H1 (cell line): ENCODE results near the gene RAB5B. TPM values are rescaled to one million over a fixed set of nuclear protein-coding genes. Genes with fewer than 3 reads are reported as not detected.
"Not testable (repeated sequence)": the region's sequence is repeated elsewhere in the genome, so short reads cannot be mapped to it uniquely, and the experiment has no call there.

Experiments
- CTCF ChIA-PET: fragments of 300-600 bp; sonication (Branson Sonifier 250); formaldehyde crosslinking; loops from one replicate; lab custom pipeline; 2021; ENCODE audit not compliant: partially characterized antibody; lab: Charles Lee
- POLR2A ChIA-PET: fragments of 300-600 bp; sonication (Branson Sonifier 250); formaldehyde crosslinking; loops from one replicate; lab custom pipeline; 2021; ENCODE audit warnings: inconsistent platforms; ENCODE audit not compliant: partially characterized antibody; lab: Charles Lee
- DNase-seq, 2 experiments: peaks; one replicate each; pipeline versions ENCODE4 v3.0.0 to v3.0.0-alpha.2; 2010 to 2022; ENCODE audit warnings: low spot score in 2 of 2, low read depth in 1 of 2, mixed read lengths in 1 of 2
- FAIRE-seq: peaks from 2 replicates; lab custom pipeline; 2011; peaks lifted over from hg19 to GRCh38; lab: Jason Lieb, UNC
- H2AFZ ChIP-seq: 2 replicates; pipeline ENCODE4 v1.8.1; 2012; ENCODE audit warnings: low read length, inconsistent platforms
- H2AK5ac ChIP-seq: 2 replicates; pipeline ENCODE4 v1.6.1; 2013; ENCODE audit warnings: low read depth, low read length
- H2BK120ac ChIP-seq: replicated peaks from 2 replicates; pipeline ENCODE3; 2013; ENCODE audit warnings: low read depth, low read length, inconsistent platforms
- H2BK12ac ChIP-seq: 2 replicates; pipeline ENCODE4 v1.6.1; 2013; ENCODE audit warnings: low read depth, low read length
- H2BK15ac ChIP-seq: 2 replicates; pipeline ENCODE4 v1.6.1; 2013; ENCODE audit warnings: low read length
- H2BK20ac ChIP-seq: 2 replicates; pipeline ENCODE4 v1.6.1; 2013; ENCODE audit warnings: low read length
- H2BK5ac ChIP-seq: 2 replicates; pipeline ENCODE4 v1.6.1; 2013; ENCODE audit warnings: low read depth, low read length
- H3K14ac ChIP-seq: 2 replicates; pipeline ENCODE4 v1.6.1; 2013; ENCODE audit warnings: inconsistent platforms; ENCODE audit not compliant: insufficient read length
- H3K18ac ChIP-seq: 2 replicates; pipeline ENCODE4 v1.6.1; 2013; ENCODE audit warnings: low read length; ENCODE audit errors: extremely low read depth
- H3K23ac ChIP-seq: 2 replicates; pipeline ENCODE4 v1.6.1; 2013; ENCODE audit warnings: inconsistent platforms; ENCODE audit not compliant: insufficient read length
- H3K23me2 ChIP-seq: 2 replicates; pipeline ENCODE4 v1.6.1; 2013; ENCODE audit warnings: low read depth, low read length
- H3K27ac ChIP-seq: 2 replicates; pipeline ENCODE4 v1.6.1; 2011; ENCODE audit warnings: low read depth, low read length, inconsistent platforms
- H3K27me3 ChIP-seq, 4 experiments: replicated peaks in 1 of 4; 1 replicate in 1 of 4; 2 replicates in 3 of 4; pipeline versions ENCODE4 v1.6.1 to v1.8.1; 2011 to 2013; ENCODE audit warnings: low read length in 3 of 4, mild to moderate bottlenecking in 3 of 4, inconsistent platforms in 2 of 4, mixed read lengths in 2 of 4, moderate library complexity in 1 of 4; ENCODE audit not compliant: control insufficient read depth in 3 of 4, insufficient read depth in 3 of 4; ENCODE audit errors: extremely low read depth in 1 of 4
- H3K36me3 ChIP-seq, 4 experiments: 2 replicates each; pipeline versions ENCODE4 v1.6.1 to v1.8.1; 2011 to 2013; ENCODE audit warnings: mild to moderate bottlenecking in 4 of 4, low read length in 3 of 4, moderate library complexity in 2 of 4, control low read depth in 1 of 4, inconsistent platforms in 1 of 4; ENCODE audit not compliant: insufficient read depth in 4 of 4, control insufficient read depth in 2 of 4
- H3K4ac ChIP-seq: replicated peaks from 2 replicates; pipeline ENCODE3; 2013; ENCODE audit warnings: low read length, low read depth, mixed read lengths, inconsistent platforms; ENCODE audit not compliant: insufficient read length
- H3K4me1 ChIP-seq, 4 experiments: replicated peaks in 1 of 4; 1 replicate in 1 of 4; 2 replicates in 3 of 4; pipeline versions ENCODE4 v1.6.1 to v1.8.1; 2011 to 2013; ENCODE audit warnings: low read length in 3 of 4, inconsistent platforms in 2 of 4, mixed read lengths in 1 of 4; ENCODE audit not compliant: insufficient read depth in 4 of 4, control insufficient read depth in 3 of 4
- H3K4me2 ChIP-seq, 2 experiments: 2 replicates each; pipeline versions ENCODE4 v1.6.1 to v1.8.1; 2011 to 2013; ENCODE audit warnings: low read depth in 2 of 2, low read length in 2 of 2, control low read depth in 1 of 2, inconsistent platforms in 1 of 2, mild to moderate bottlenecking in 1 of 2; ENCODE audit not compliant: insufficient read depth in 1 of 2
- H3K4me3 ChIP-seq, 4 experiments: fragments of 200-600, 300-600 bp in 1 of 4; sonication (generic), shearing (Covaris generic), sonication (Bioruptor Twin) in 1 of 4; 2 replicates each; pipeline versions ENCODE4 v1.5.1 to v1.8.1; 2011 to 2016; ENCODE audit warnings: low read length in 4 of 4, low read depth in 3 of 4, control low read depth in 2 of 4, inconsistent platforms in 2 of 4, mild to moderate bottlenecking in 2 of 4, mixed read lengths in 1 of 4, moderate library complexity in 1 of 4; ENCODE audit not compliant: insufficient read depth in 2 of 4; ENCODE audit errors: extremely low read depth in 1 of 4
- H3K56ac ChIP-seq: replicated peaks from 2 replicates; pipeline ENCODE3; 2013; ENCODE audit warnings: low read depth, mild to moderate bottlenecking, mixed read lengths, low read length, inconsistent platforms; ENCODE audit not compliant: insufficient read length
- H3K79me1 ChIP-seq: 2 replicates; pipeline ENCODE4 v1.6.1; 2013; ENCODE audit warnings: low read depth, low read length, control low read depth
- H3K79me2 ChIP-seq, 2 experiments: 2 replicates each; pipeline versions ENCODE4 v1.6.1 to v1.8.1; 2012 to 2013; ENCODE audit warnings: low read length in 2 of 2, mild to moderate bottlenecking in 2 of 2, inconsistent platforms in 1 of 2; ENCODE audit not compliant: insufficient read depth in 2 of 2, control insufficient read depth in 1 of 2
- H3K9ac ChIP-seq, 4 experiments: replicated peaks in 1 of 4; 1 replicate in 1 of 4; 2 replicates in 3 of 4; pipeline versions ENCODE4 v1.6.1 to v1.8.1; 2011 to 2013; ENCODE audit warnings: low read depth in 3 of 4, low read length in 3 of 4, control low read depth in 2 of 4, mild to moderate bottlenecking in 2 of 4, moderate library complexity in 2 of 4, inconsistent platforms in 1 of 4; ENCODE audit errors: extremely low read depth in 1 of 4
- H3K9me3 ChIP-seq, 2 experiments: 2 replicates each; pipeline versions ENCODE4 v1.6.1 to v1.8.1; 2012 to 2013; ENCODE audit warnings: mild to moderate bottlenecking in 2 of 2, moderate library complexity in 2 of 2, control low read depth in 1 of 2, inconsistent platforms in 1 of 2, low read depth in 1 of 2, low read length in 1 of 2, mixed read lengths in 1 of 2; ENCODE audit not compliant: insufficient read depth in 2 of 2
- H4K20me1 ChIP-seq, 2 experiments: replicated peaks in 1 of 2; 2 replicates each; pipeline versions ENCODE3 to v1.8.1; 2011 to 2013; ENCODE audit warnings: inconsistent platforms in 2 of 2, low read length in 2 of 2, mild to moderate bottlenecking in 1 of 2; ENCODE audit not compliant: insufficient read depth in 2 of 2, control insufficient read depth in 1 of 2
- H4K5ac ChIP-seq: 2 replicates; pipeline ENCODE4 v1.6.1; 2013; ENCODE audit warnings: low read length, low read depth, mixed read lengths, inconsistent platforms; ENCODE audit not compliant: insufficient read length
- H4K8ac ChIP-seq: 2 replicates; pipeline ENCODE4 v1.8.0; 2013; ENCODE audit warnings: mild to moderate bottlenecking, moderate library complexity, low read length, inconsistent platforms; ENCODE audit not compliant: insufficient read depth; ENCODE audit errors: extremely low read depth
- H4K91ac ChIP-seq: replicated peaks from 2 replicates; pipeline ENCODE3; 2013; ENCODE audit warnings: low read length, mixed read lengths, inconsistent platforms; ENCODE audit not compliant: insufficient read length
- WGBS, 2 experiments: shearing (Covaris generic) in 1 of 2; methylation state at CpG; one replicate each; pipeline versions ENCODE4 v1.1.6 to v1.1.7; 2013 to 2015; ENCODE audit warnings: low lambda C conversion rate in 2 of 2, mixed read lengths in 2 of 2, inconsistent platforms in 1 of 2, low coverage in 1 of 2, missing lambda C conversion rate in 1 of 2; ENCODE audit not compliant: insufficient replicate concordance in 2 of 2, insufficient coverage in 1 of 2, insufficient read length in 1 of 2; ENCODE audit errors: extremely low coverage in 1 of 2, missing lambda C conversion rate in 1 of 2; 5-methylcytosine and 5-hydroxymethylcytosine counted together
- polyA plus RNA-seq, 7 experiments: library from polyadenylated mRNA; depleted of rRNA in 3 of 7; stranded (reverse) in 5 of 7; unstranded in 2 of 7; fragments of >200 nt in 5 of 7; fragments of 200-250 nt in 2 of 7; gene quantifications; 1 replicate in 5 of 7; 2 replicates in 1 of 7; 4 replicates in 1 of 7; pipeline versions ENCODE4 v1.2.1 to v1.2.3, GENCODE V29; 2011 to 2013; ENCODE audit warnings: missing spikeins in 2 of 7, mixed read lengths in 2 of 7
- total RNA-seq: library from RNA; stranded (reverse); fragmentation: NEBNext Ultra II Directional; extraction: Animal tissue kit (Norgen Biotek cat#: 25700); gene quantifications from 2 replicates; pipeline ENCODE4 v1.2.1, GENCODE V29; 2021

RAB5B gene
- total and polyA plus RNA-seq, 2 of the 8 experiments (the other 6 are each of a cell fraction or from before 2014, with no cell fraction given), result 56.7 to 62.4 TPM

- H3K9ac ChIP-seq, H2BK12ac ChIP-seq, H4K20me1 ChIP-seq, H3K27me3 ChIP-seq, H3K79me2 ChIP-seq, H3K4me1 ChIP-seq, H3K4me3 ChIP-seq, H4K91ac ChIP-seq, H3K4ac ChIP-seq, H4K8ac ChIP-seq, H3K4me2 ChIP-seq, H3K9me3 ChIP-seq, H3K18ac ChIP-seq, H3K23ac ChIP-seq, H3K23me2 ChIP-seq, H2AFZ ChIP-seq, H3K14ac ChIP-seq, H3K56ac ChIP-seq, H2BK120ac ChIP-seq, H2BK20ac ChIP-seq, H2BK15ac ChIP-seq, H3K27ac ChIP-seq, H4K5ac ChIP-seq, H2AK5ac ChIP-seq, FAIRE-seq, H2BK5ac ChIP-seq, H3K79me1 ChIP-seq, DNase-seq: not testable (repeated sequence)
- POLR2A ChIA-PET, result interaction anchor here (1.1 to 5.4 kb wide), 5 partner anchors 7 to 59 kb away, joined by 3 to 55 read pairs (median 13); no protein-coding TSS in a partner anchor
- 91% methylated on average over 6 of the region's 6 CpGs; no CpG with 5 or more reads in 1 of the 2 experiments for WGBS, 2 experiments
- H3K36me3 ChIP-seq, result peaks cover 0 to 29% (median 5%) of the 10 kb centered on the region in 4 experiments; a peak in 5 of 8 replicates
- CTCF ChIA-PET, result interaction anchor here (1.1 to 13.5 kb wide), 4 partner anchors 22 to 80 kb away, joined by 3 to 256 read pairs (median 4); partner anchors contain the start of genes ERBB3 and IKZF4
These were observed 25.6 kb downstream of the RAB5B start for GRCh38 chr12:55999522-55999921.
